ACHN (cell line): Measurements from ENCODE around the gene FN1.

Source experiments
- DNase-seq: peaks from one replicate; pipeline ENCODE4 v3.0.0-alpha.2; 2015
- in situ Hi-C: cut with HindIII; loops from 2 replicates; pipeline ENCODE4 v1.10.0; 2017; ENCODE audit warnings: low sequenced_read_pairs, low pct_ligation_motif_present, low pct_unique_long_range_greater_than_20kb

The FN1 gene

GRCh38 chr2:215429424-215429823, 6.4 kb downstream of the FN1 start:
- in situ Hi-C loops = no loop called here
- peak; percentile 1 for DNase-seq

DNA sequence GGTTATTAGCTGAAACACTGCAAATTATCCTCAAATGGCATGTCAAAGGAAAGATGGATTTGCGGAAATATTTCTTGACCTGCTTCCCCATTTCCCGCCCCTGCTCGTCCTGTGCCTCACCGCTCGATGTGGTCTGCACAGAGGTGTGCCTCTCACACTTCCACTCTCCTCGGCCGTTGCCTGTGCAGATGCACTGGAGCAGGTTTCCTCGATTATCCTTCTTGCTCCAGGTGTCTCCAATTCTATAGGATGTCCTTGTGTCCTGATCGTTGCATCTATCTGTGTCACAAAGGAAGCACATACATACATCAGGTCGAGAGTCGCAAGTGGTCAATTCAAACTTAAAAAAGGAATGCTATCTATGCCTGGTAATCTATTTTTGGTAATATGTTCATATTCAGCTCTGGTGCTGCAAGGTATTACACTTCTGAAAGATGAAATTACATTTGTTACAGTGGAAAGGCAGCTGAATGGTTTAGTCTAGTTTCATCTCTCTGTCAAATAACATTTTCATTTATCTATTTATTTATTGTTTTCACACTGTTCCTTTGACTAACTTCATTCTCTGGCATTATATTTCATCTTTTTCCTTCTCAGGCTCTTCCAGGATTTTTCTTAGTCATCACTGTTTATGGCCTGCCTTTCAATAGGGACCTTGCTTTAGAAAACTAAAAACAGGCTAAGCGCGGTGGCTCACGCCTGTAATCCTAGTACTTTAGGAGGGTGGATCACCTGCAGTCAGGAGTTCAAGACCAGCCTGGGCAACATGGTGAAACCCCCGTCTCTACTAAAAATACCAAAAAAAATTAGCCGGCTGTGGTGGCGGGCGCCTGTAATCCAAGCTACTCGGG, 7.6 kb downstream of the FN1 start:
- in situ Hi-C loops = no loop called here
- no peak for DNase-seq

DNA sequence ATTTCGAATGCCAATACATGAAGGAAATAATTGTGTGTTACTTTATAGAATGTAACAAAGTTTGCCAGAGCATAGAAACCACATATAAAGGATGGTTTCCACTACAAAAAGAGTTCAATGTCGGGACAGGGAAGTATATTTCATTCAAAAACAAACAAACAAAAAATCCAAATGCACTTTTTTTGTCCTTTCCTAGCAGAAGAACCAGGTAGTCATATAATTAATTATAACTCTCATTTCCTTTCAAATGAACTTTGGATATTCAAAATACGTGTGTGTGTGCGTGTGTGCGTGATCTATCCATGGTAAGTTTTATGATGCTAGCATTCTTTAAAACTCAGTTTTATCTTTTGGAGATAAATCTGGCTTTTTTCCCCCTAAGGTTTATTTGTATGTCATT, 8.3 kb downstream of the FN1 start:
- in situ Hi-C loops = no loop called here
- DNase-seq = no peak

DNA sequence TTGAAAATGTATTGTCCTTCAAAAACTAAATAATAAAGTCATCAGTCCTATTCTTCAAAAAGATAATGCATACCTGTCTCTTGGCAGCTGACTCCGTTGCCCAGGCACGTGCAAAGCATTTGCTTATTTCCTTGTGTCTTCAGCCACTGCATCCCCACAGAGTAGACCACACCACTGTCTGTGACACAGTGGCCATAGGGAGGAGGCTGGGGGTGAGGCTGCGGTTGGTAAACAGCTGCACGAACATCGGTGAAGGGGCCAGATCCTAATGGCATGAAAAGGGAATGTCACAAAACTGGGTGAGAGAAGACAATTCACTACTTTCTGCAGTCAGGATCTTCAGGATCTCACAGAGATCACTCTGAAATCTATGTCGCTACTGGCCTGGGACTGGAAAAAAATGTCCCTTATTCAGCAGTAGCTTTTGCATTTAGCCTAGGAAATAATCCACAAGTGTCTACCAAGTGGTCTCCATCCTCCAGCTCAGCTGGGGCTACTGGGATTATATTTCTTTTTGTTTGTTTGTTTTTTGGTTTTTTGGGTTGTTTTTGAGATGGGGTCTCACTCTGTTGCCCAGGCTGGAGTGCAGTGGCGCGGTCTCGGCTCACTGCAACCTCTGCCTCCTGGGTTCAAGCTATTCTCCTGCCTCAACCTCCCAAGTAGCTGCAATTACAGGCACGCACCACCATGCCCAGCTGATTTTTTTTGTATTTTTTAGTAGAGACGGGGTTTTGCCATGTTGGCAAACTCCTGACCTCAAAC, 10.7 kb downstream of the FN1 start:
- DNase-seq = no peak
- in situ Hi-C loops = no loop called here

DNA sequence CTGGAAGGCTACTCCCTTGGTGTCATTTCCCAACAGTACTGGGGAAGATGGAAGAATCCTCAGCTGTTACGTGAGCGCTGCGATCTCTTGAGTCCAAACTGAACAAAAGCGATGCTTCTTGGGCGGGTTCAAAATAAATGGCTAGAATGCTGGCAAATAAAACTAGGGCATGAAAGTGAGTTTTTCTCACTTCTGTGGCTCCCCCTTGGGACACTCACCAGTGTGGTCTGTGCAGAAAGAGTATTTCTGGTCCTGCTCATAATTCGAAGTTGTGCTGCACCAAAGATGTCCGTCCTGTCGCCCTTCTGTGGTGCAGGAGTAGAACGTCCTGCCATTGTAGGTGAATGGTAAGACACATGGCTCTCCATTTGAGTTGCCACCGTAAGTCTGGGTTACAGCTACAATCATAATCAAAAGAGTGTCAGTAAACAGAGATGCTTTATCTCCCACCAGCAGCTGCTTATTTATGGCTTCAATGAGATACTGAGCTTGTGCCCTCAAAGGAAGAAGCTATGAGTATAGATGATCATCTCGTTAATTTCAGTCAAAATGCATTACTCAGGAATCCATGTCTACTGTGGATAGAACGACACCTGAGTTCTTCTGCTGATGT, 11.8 kb downstream of the FN1 start:
- no peak for DNase-seq
- in situ Hi-C loops = no loop called here

GRCh38 chr2:215423234-215423633, 12.6 kb downstream of the FN1 start:
- no peak for DNase-seq
- in situ Hi-C loops = no loop called here

- DNase-seq = no peak
- in situ Hi-C loops = no loop called here
Measured at GRCh38 chr2:215422676-215423075, 13.2 kb downstream of the FN1 start.

DNA sequence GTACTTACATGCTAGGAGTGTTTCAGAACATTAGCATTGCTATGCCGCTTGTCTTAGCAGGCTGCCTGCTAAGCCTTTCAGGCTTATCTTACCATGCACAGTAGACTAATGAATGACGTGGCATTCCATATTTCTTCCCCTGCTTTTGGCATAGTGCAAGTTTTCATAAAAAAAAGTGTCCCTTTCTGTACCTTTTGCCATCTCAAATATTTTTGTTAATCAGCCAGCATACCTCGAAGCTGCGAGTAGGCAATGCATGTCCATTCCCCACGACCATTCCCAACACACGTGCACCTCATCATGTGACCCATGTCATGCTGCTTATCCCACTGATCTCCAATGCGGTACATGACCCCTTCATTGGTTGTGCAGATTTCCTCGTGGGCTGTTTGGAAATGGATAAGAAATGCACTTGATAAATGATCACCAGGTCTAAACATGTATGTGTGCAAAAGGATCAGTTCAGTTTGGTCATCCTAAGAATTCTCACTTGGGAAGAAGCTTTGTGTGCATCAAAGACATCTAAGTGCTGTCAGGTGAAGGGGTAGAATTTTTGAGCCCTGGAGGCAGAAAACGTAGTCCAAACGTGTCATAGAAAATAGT, 13.9 kb downstream of the FN1 start:
- in situ Hi-C loops = no loop called here
- no peak for DNase-seq

DNA sequence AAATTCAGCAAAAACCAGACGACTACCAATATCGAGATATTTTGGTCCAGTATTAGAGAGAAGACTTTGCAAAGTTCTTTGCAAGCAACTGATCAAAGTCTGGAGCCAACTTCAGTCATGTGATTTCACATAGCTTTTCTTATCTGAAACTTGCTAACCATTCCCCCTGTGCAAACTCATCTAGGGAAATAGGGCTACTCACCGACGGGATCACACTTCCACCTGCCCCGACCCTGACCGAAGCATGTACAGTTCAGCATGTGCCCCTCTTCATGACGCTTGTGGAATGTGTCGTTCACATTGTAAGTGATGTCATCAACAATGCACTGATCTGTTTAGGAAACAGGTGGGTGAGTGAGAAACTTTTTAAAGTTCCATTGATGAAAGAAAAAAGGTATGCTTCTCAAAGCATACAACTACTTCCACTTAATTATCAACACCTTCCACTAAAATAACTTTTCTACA, 15.4 kb downstream of the FN1 start:
- no peak for DNase-seq
- in situ Hi-C loops = no loop called here

- DNase-seq = no peak
- in situ Hi-C loops = no loop called here
Measured at GRCh38 chr2:215419769-215420470, 15.9 kb downstream of the FN1 start.

- DNase-seq = no peak
- in situ Hi-C loops = no loop called here
Measured at GRCh38 chr2:215419113-215419512, 16.8 kb downstream of the FN1 start.

- no peak for DNase-seq
- in situ Hi-C loops = no loop called here
Measured at GRCh38 chr2:215418064-215418963, 17.6 kb downstream of the FN1 start.

DNA sequence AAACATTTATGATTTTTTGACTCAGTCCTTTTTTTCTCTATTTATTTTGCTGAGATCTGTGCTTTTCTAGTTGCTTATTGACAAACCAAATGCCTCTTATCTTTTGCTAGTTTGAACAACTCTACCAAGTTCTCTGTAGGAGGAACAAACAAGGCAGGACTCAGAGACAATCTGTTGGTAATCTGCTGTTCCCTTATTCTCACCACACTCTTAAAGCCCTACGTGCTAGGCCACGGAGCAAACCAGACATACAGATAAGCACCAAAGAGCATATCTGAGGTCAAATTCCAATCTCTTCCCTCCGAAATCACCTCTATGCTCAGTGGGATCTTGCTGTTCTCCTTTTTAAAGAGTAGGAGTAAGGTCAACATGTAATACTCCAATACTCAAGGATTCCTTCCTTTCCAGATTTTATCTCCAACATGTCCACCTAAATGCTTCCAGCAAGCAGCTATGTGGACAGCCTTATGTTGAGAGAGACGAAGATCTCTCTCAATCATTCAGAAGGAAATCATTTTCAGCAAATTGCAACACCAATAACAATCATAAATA, 18.4 kb downstream of the FN1 start:
- in situ Hi-C loops = no loop called here
- no peak for DNase-seq

GRCh38 chr2:215416656-215417055, 19.2 kb downstream of the FN1 start:
- no peak for DNase-seq
- in situ Hi-C loops = no loop called here

DNA sequence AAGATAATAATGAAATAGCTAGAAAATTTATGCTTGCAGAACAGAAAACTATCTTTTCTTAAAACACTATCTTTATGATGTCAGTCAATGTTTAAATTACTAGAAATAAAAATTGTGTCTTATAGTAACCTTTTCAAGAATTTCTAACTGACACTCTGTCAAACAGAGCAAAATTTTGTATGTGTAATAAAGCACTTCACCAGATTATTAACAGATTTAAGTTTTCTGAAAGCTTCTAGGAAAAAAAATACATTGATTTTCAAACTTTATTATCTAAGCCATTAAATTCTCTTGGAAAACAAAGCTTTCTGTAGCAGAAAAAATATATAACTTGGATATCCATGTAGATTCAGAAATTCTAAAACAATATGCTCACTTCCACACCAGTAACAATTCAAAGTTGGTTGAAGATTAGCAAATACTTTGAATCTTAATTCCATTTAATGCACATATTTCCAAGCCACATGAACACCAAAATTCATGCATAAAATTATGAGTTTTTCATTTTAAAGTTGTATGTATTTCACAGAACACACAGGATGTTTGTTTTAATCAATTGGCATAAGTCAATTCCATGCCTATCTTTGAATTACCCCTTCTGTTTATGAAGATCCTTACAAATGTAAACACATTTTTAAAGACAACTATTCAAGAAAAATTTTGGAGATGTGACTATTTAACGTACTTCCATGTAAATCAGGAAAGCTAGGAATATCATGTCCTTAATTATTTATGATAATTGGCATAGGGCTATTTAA, 19.9 kb downstream of the FN1 start:
- DNase-seq = no peak
- in situ Hi-C loops = no loop called here

DNA sequence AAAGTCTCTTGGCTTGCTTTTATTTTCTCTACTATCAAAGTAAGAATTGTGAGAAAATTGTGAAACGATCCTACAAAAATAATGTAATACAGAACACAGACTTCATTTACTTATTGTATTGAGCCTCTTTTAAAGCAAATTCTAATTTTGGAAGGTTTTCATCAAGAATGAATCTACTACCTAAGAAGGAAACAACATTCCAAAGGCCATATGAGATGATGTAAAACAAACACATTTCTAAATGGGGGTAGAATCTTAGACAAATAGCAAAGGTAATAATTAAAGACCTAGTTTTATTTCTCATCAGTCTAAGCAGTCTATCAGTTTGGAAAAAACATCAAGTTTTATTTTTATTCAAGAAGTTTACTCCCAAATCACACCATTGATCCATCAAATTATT, 20.6 kb downstream of the FN1 start:
- DNase-seq = no peak
- in situ Hi-C loops = no loop called here

- in situ Hi-C loops = no loop called here
- no peak for DNase-seq
Measured at GRCh38 chr2:215414674-215415073, 21.2 kb downstream of the FN1 start.
